ENCODE data around the gene TNC.

TNC gene

DNA sequence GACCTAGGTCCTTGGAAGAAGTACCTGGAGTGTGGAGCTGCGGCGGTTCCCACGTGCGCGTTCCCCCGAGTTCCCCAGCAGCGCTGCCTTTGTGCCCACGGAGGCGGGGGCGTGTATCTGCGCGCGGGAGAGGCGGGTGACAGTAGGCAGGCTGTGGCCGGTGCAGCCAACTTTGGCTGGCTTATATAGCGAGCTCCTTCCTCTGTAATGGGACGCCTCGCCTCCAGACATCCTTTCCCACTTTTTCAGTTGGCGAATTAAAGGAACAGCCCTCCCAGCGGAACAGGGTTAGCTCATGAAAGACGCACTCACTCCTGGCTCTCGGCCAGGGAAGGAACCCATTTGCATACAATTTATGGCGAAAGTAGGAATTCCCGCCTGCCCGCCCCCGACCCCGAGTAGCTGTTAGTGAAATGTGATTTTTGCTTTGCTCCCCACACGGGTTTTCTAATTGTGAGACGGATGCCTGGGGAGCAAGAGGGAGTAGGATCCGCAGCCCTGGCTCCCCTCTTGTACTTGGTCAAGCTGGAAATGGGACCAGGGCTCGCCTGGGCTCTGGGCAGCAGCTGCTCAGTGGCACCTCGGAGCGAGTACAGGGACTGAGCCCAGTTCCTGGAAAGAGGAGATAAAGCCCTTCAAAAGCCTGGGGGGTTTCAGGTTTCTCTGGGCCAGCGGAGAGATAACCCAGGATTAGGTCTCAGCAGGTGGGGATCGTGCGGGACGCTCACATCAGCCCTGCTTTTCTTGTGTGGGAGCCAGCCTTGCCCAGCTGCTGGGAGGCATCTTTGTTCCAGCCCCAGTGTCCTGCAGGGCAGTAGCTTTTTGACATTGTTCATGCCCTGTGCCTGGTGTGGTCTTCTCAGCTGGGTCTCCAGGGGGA, at the start of gene TNC:
Gene TNC, minus strand, starts transcription at position 159 of the 880 bp plus-strand sequence. CDS start 27,139 bp downstream, outside the sequence.
- peak; percentile 77 for DNase-seq (ENCODE audit: low spot score)

DNA sequence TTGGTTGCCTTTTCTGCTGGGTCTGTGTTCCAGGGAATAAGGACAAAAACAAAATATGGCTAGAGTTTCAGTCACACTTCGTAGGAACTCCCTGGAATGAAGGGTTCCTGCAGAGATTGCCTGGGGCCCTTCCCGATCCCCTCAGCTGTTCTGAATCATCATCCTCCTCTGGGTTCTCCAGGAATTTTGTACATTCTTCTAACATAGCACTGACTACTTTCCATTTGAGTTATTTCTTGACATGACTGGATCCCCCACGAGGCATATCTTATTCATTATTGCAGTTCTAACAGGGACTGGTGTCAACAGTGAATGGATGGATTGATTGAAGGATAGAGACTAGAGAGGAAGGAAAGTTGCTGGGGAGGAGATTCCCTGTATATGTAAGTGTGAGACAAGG, 49.2 kb upstream of the TNC start:
- DNase-seq (ENCODE audit: low spot score) = peak; percentile 89

GRCh38 chr9:115165233-115165632, 47.3 kb upstream of the TNC start:
- no peak for DNase-seq (ENCODE audit: low spot score)

- peak; percentile 35 for DNase-seq (ENCODE audit: low spot score)
These were observed 46.6 kb upstream of the TNC start for GRCh38 chr9:115164511-115164974.

GRCh38 chr9:115162946-115163345, 45.0 kb upstream of the TNC start:
- no peak for DNase-seq (ENCODE audit: low spot score)

GRCh38 chr9:115161446-115161845, 43.5 kb upstream of the TNC start:
- no peak for DNase-seq (ENCODE audit: low spot score)

- peak; percentile 57 for DNase-seq (ENCODE audit: low spot score)
These were observed 40.9 kb upstream of the TNC start for GRCh38 chr9:115158661-115159481.

DNA sequence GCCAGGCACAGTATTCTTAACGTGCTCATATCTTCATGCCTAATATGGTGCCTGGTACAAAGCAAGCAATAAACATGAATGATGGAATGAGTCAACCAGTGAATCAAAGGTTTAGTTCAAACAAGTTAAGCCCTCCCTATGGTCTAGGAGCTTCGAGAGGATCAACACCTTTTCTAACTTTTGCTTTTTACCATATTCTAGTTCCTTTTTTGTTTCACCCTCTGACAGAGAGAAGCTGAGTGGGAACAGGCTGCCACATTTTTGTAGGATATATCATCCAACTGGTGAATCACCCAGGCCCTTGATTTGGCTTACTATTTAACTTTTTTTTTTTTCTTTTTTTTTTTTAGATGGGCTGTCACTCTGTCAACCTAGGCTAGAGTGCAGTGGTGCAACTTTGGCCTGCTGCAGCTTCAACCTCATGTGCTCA, 39.3 kb upstream of the TNC start:
- peak; percentile 76 for DNase-seq (ENCODE audit: low spot score)

DNA sequence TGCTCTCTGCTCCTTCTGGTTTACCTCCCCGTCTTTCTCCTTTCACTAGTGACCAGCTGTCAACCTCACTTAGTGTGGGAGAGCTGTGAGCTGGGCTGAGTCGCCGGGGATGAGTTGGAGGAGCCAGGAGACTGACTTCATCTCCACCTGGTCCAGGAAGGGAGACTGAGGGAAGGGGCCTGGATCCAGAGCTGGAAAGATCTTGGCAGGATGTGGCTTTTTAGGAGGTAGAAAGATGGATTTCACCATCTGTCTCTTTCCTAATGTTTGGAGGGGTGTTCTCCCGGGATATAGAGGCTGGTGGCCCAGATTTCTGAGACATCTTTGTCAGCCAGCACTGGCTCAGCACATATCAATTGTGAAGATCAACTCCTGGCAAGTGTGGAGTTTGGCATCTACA, 37.1 kb upstream of the TNC start:
- DNase-seq (ENCODE audit: low spot score) = no peak

- DNase-seq (ENCODE audit: low spot score) = no peak
These were observed 36.7 kb upstream of the TNC start for GRCh38 chr9:115154617-115155016.

DNA sequence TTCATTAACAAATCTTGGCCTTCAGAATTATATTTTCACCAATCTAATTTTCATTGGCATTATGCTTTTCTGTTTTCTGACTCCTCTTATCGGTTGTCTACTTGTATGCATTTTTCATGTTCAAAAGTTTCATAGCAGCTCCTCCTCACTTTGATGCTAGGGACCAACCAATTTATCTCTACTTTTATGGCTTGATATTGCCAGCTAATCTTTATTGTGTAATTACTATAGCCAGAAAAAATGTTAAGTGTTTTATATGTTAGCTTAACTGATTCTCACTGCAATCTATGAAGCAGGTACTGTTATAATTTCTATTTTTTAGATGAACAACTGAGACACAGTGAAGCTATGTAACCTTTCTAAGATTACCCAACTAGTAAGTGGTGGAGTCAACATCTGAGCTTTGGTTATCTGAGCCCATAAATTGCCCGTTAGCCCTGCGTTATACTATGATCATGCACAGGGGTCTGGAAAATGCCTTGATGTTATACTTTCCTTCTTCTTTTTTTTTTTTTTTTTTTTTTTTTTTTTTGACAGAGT, 34.4 kb upstream of the TNC start:
- DNase-seq (ENCODE audit: low spot score) = no peak

- DNase-seq (ENCODE audit: low spot score) = no peak
These were observed 30.8 kb upstream of the TNC start for GRCh38 chr9:115148721-115149120.

GRCh38 chr9:115146581-115147021, 28.6 kb upstream of the TNC start:
- DNase-seq (ENCODE audit: low spot score) = peak; percentile 85

DNA sequence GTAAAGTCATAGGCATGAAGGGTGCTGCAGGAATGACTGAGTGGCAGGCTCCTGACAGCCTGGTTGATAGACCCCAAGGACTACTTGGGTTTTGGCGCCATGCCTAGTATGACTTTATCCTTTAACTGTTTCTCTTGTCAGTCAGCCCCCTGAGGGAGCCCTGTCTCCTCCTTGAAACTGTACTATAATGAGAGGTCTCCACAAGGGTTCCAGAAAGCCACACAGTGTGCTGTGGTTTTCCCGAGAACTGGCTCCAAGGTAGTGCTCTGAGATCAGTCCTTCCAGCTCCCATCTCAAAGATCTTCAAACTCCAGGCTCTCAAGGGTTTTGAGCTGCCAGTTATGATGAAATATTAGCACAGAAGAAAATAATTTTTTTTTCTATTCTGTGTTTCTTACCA, 26.7 kb upstream of the TNC start:
- DNase-seq (ENCODE audit: low spot score) = no peak

- DNase-seq (ENCODE audit: low spot score) = no peak
These were observed 25.7 kb upstream of the TNC start for GRCh38 chr9:115143689-115144088.

- peak; percentile 30 for DNase-seq (ENCODE audit: low spot score)
These were observed 24.7 kb upstream of the TNC start for GRCh38 chr9:115142517-115143270.

DNA sequence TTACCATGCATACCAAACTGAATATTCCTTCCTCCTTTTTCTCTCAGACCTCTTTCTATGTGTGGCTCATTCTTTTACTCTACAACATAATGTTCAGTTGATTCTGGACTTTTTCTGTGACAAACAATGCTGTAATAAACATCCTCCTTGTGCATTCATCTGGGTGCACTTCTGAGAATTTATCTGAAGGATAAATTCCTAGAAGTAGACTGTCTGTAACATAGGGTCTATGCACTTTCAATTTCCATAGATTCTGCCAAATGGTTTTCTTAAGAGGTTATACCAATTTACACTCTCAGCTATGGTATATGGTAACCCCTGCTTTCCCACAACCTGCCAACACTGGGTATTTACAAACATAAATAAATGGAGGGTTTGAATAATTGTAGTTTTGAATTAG, 24.1 kb upstream of the TNC start:
- no peak for DNase-seq (ENCODE audit: low spot score)

DNA sequence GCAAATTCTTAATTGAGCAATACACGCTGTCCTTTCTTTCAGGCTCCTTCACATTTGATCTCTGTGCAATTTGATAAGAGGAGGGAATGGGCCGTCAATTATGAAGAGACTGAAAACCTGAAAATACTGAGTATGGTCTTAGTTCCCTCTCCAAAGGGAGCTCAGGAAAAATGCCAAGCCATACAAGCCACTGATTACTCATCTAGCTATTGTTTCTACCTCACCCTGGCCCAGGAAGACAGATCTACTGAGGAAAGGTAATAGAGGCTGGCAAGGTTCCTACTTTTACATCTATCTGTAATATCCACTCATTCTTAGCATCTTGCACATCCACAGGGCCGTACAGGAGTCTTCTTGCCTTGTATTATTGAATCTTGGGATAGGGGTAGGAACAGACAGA, 23.7 kb upstream of the TNC start:
- no peak for DNase-seq (ENCODE audit: low spot score)

- DNase-seq (ENCODE audit: low spot score) = no peak
These were observed 20.2 kb upstream of the TNC start for GRCh38 chr9:115138151-115138550.

GRCh38 chr9:115137526-115137925, 19.6 kb upstream of the TNC start:
- no peak for DNase-seq (ENCODE audit: low spot score)

DNA sequence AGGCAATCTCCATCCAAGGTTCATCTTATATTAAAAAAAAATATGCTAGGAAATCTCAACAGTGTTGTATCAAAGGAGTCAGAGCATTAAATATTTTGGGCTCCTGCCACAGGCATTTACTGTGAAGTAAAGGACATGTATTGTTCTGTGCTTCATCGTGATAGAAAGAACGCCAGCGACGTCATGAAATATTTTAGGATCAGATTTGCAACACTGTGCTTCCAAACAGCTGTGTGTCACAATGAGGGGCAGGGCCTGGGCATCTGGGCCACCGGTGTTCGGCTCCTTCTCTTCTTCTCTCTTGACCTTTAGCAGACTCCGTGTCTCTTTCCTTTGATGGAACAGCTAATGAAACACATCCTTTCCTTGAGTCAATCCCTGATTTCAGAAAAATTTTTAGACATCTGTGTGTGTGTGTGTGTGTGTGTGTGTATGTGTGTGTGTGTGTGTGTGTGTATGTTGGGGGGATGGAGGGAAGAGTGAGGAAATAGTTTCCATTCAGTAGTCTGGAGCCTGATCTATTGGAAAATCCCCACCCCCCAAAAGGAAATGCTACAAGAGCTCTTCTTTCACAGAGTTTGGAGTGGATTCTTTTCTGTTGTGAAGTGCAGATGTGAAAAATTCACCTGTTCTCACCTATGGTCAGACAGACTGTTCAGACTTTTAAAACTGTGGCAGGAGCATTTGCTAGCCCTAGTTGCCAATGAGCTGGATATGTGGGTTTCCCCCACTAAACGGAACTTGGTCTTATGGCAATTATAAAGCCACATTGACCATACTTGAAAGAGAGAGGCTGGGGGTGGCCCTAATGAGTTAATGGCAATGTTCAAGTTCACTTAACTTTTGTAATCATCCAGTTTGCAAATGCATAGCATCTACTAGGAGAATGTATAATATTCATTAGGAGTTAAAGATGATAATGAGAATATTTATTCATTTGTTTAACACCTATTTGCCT, 18.1 kb upstream of the TNC start:
- DNase-seq (ENCODE audit: low spot score) = peak; percentile 33

All from AG08395 (cell line).